Spinal cord (tissue), 10 donors: ENCODE measurements around the gene TMIGD3. TPM values are rescaled to one million over a fixed set of nuclear protein-coding genes. Genes with fewer than 3 reads are reported as not detected.
"Not testable (repeated sequence)": the region's sequence is repeated elsewhere in the genome, so short reads cannot be mapped to it uniquely, and the experiment has no call there.

Experiments used
- DNase-seq, 6 donors: peaks; one replicate each; pipeline versions ENCODE4 v3.0.0 to v3.0.0-alpha.2; 2013 to 2015; ENCODE audit warnings: low spot score in 6 of 6, low read depth in 4 of 6
- H3K27ac ChIP-seq: one replicate; pipeline ENCODE4 v1.5.1; 2013; ENCODE audit warnings: low read depth, low read length, control low read depth
- H3K27me3 ChIP-seq: one replicate; pipeline ENCODE4 v1.6.1; 2013; ENCODE audit warnings: low read length; ENCODE audit not compliant: control insufficient read depth, insufficient read depth
- H3K36me3 ChIP-seq: one replicate; pipeline ENCODE4 v1.6.1; 2013; ENCODE audit warnings: low read length; ENCODE audit not compliant: control insufficient read depth, insufficient read depth
- H3K4me1 ChIP-seq: one replicate; pipeline ENCODE4 v1.6.1; 2013; ENCODE audit warnings: low read length; ENCODE audit not compliant: control insufficient read depth, insufficient read depth
- H3K4me3 ChIP-seq: one replicate; pipeline ENCODE4 v1.5.1; 2013; ENCODE audit warnings: low read depth, low read length, control low read depth
- H3K9me3 ChIP-seq: one replicate; pipeline ENCODE4 v1.6.1; 2013; ENCODE audit warnings: low read length; ENCODE audit not compliant: control insufficient read depth, insufficient read depth
- WGBS: methylation state at CpG from one replicate; pipeline ENCODE4 v1.1.5; 2013; ENCODE audit warnings: missing lambda C conversion rate; ENCODE audit not compliant: insufficient coverage; 5-methylcytosine and 5-hydroxymethylcytosine counted together
- long read RNA-seq, 4 donors: transcript quantifications; one replicate each; lab custom pipeline, GENCODE V29; 2026
- polyA plus RNA-seq, 2 donors: library from polyadenylated mRNA; unstranded; fragments of 120-200 nt; gene quantifications; one replicate each; pipeline ENCODE4 v1.2.1, GENCODE V29; 2013; ENCODE audit not compliant: insufficient read length in 2 of 2
- total RNA-seq, 2 donors: library from RNA; depleted of rRNA in 1 of 2; stranded (reverse); fragments of 120-200 nt in 1 of 2; fragments of >200 nt in 1 of 2; gene quantifications; one replicate each; pipeline versions ENCODE4 v1.2.3 to v1.2.4, GENCODE V29; 2013 to 2014
- donor health status: healthy.

TMIGD3 gene
- total RNA-seq: 1 to 10 TPM; 2.4 to 9.5 TPM
- 1 to 10 TPM; 5.8 to 6.0 TPM for polyA plus RNA-seq
- long read RNA-seq, donor 1: 0 reads
- long read RNA-seq, donor 2: 0 reads
- long read RNA-seq, donor 3: 0 reads
- long read RNA-seq, donor 4: 0 reads

DNA sequence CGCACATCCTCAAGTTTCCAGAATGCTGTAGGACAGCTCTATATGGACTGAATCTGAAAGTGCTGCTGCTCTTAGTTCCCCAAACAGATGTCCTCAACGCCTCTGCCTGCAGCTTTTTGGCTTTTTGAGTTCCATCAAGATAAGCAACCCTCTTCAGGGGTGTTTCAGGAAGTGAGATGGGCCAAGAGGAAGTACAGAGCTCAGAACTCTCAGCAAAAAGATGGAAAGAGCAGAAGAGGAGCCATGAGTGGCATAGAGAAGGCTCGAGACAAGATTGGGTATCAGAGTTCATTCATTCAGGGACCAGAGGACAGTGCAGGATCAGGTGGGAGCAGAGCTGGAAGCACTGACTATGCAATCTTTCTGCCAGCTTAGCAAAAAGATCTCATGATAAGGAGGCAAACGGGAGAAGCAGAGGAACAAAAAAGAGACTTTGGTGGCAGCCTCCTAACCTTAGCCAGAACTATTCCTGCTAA is at the start of gene TMIGD3, which contains the start of gene ADORA3:
TMIGD3 (minus strand) TSS at position 49 of the 476 bp plus-strand sequence. CDS start 279 bp downstream, outside the sequence.
ADORA3 (minus strand) TSS at position 49 of the 476 bp plus-strand sequence. CDS start 279 bp downstream, outside the sequence.
- no peak within 1 kb of the TSS for H3K4me3 ChIP-seq
- no peaks in the 10 kb centered on the region for H3K27me3 ChIP-seq
- peaks cover 16% of the 10 kb centered on the region for H3K4me1 ChIP-seq
- DNase-seq: no peak
- no peaks in the 10 kb centered on the region for H3K9me3 ChIP-seq
- WGBS: 74% methylated on average over 4 of the region's 4 CpGs
- no peaks in the 10 kb centered on the region for H3K36me3 ChIP-seq
- H3K27ac ChIP-seq: no peak within 1 kb of the TSS

DNA sequence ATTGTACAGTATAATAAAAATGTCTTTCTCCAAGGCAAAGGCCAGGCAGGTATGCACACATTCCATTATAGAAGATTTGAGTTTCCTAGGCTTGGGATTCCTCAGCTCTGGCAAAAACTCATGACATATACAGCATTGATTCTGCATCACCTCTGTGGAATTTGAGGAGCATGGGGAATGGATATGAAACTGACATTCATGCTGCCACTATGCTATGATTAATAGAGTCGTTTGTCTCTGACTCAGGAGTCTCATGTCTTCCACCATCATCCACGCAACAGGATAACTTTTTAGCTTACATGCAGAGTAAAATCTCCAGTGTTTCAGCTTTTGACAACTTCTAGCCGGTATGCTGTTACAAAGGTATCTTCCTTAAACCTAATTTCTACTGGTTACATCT is 49.8 kb upstream of the TMIGD3 start:
- no peaks in the 10 kb centered on the region for H3K27me3 ChIP-seq
- no peaks in the 10 kb centered on the region for H3K9me3 ChIP-seq
- DNase-seq: no peak
- no peaks in the 10 kb centered on the region for H3K36me3 ChIP-seq
- 100% methylated on average over 3 of the region's 3 CpGs for WGBS
- no peak overlapping the region for H3K27ac ChIP-seq
- no peaks in the 10 kb centered on the region for H3K4me1 ChIP-seq
- no peak overlapping the region for H3K4me3 ChIP-seq

DNA sequence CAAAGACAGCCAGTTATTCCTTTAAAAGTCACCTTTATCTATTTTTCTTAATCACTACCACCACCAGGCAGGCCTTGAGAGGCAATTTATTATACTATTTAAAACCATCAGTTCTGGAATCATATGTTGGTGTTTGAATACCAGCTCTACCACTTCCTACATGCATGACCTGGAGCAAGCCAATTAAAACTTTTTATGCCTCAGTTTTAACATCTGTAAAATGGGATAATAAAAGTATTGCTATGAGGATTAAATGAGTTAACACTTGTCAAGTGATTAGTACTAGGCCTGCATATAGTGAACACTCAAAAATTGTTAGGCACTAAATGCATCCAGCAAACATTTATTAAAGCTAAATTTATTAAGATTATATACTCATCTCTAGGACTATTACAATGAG is 49.2 kb upstream of the TMIGD3 start:
- H3K36me3 ChIP-seq: no peaks in the 10 kb centered on the region
- no peaks in the 10 kb centered on the region for H3K4me1 ChIP-seq
- DNase-seq: no peak
- H3K9me3 ChIP-seq: no peaks in the 10 kb centered on the region
- no peak overlapping the region for H3K4me3 ChIP-seq
- no peak overlapping the region for H3K27ac ChIP-seq
- H3K27me3 ChIP-seq: no peaks in the 10 kb centered on the region

DNA sequence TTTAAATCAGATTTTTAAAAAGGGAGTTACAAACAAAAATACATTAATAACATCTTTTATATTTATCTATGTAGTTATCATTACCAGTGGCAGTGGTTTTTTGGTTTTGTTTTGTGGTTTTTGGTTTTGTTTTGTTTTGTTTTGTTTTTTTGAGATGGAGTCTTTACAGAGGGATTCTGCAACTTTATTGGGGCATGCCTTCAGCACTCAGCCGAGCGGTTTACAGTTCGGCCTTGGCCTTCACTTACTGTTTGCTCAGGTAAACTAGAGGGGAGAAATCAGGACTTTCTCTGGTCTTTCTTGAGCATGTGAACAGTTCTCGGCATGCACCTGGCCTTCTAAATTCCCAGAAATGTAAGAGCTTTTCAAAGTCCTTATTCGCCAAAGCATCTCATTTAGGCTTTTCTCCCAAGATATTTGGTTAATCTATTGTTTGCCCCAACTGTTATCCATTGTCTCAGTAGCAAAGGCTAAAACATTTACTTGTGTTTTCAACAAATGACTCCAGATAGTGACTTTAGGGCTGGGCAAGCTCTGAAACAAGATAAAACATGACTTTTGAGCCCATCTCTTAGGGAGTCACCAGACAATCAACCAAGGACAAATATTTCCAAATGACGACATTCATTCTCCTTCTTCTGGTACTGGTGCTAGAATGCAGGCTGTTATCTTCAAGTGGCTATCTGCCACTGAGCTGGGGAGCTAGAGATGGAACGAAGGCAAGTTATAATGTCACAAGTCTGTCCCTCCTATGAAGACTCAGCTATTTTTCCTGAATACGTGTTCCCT is 48.4 kb upstream of the TMIGD3 start:
- no peak overlapping the region for H3K27ac ChIP-seq
- H3K36me3 ChIP-seq: no peaks in the 10 kb centered on the region
- 91% methylated on average over 7 of the region's 8 CpGs for WGBS
- no peak overlapping the region for H3K4me3 ChIP-seq
- no peaks in the 10 kb centered on the region for H3K4me1 ChIP-seq
- no peaks in the 10 kb centered on the region for H3K9me3 ChIP-seq
- no peaks in the 10 kb centered on the region for H3K27me3 ChIP-seq
- DNase-seq: no peak

DNA sequence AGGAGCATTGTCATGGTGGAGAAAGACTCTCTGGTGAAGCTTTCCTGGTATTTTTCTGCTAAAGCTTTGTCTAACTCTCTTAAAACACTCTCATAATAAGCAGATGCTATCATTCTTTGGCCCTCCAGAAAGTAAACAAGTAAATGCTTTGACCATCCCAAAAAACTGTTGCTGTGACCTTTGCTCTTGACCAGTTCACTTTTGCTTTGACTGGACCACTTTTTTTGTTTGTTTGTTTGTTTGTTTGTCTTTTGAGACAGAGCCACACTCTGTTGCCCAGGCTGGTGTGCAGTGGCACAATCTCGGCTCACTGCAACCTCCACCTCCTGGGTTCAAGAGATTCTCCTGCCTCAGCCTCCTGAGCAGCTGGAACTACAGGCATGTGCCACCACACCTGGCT is 44.4 kb upstream of the TMIGD3 start:
- H3K4me1 ChIP-seq, DNase-seq, H3K27me3 ChIP-seq, H3K36me3 ChIP-seq, H3K9me3 ChIP-seq, H3K4me3 ChIP-seq, H3K27ac ChIP-seq: not testable (repeated sequence)
- WGBS: 78% methylated on average over 1 of the region's 1 CpG

DNA sequence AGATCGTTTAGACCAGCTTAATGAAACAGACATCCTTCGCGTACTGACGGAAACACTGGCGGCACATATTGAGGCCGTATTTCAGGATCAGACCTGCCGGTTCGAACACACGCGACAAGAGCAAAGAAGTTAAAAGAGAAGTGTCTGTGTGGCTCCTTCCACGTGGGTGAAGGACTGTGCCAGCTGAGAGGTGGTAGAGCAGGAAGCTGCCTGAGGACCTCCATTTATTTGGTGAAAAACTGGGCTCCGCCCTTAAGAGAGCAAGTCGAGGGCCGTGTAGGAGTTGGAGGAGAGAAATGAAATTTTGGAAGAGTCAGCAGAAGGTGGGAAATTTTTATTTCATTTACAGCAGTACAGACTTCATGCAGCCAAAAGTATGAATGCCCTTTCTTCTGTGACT is 38.8 kb upstream of the TMIGD3 start:
- Histone ChIP-seq H3K4me1 (no peaks in the 10 kb centered on the region), H3K9me3 (no peaks in the 10 kb centered on the region), H3K4me3 (no peak overlapping the region), H3K27me3 (no peaks in the 10 kb centered on the region), H3K27ac (no peak overlapping the region), H3K36me3 (no peaks in the 10 kb centered on the region)
- WGBS: 73% methylated on average over 11 of the region's 14 CpGs
- DNase-seq: no peak

DNA sequence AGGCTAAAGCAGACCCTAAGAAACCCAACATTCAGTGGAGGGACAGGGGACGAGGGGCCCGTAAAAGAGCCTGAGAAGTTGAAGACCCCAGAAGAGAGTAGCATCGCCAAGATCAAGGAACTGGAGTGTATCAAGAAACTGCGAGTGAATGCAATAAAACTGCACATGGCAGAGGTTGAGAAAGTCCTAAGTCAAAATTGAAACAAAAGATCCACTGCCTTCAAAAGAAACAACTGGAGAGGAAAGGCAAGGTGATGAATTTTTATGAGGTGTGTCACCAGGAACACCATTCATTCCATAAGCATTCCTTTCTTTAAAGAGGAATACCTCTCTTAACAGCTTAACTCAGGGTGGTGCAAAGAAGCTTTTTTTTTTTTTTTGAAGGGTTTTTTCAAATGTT is 38.3 kb upstream of the TMIGD3 start:
- no peak overlapping the region for H3K4me3 ChIP-seq
- DNase-seq: no peak
- H3K27me3 ChIP-seq: no peaks in the 10 kb centered on the region
- WGBS: 76% methylated on average over 3 of the region's 4 CpGs
- H3K9me3 ChIP-seq: no peaks in the 10 kb centered on the region
- no peaks in the 10 kb centered on the region for H3K4me1 ChIP-seq
- H3K36me3 ChIP-seq: no peaks in the 10 kb centered on the region
- no peak overlapping the region for H3K27ac ChIP-seq

DNA sequence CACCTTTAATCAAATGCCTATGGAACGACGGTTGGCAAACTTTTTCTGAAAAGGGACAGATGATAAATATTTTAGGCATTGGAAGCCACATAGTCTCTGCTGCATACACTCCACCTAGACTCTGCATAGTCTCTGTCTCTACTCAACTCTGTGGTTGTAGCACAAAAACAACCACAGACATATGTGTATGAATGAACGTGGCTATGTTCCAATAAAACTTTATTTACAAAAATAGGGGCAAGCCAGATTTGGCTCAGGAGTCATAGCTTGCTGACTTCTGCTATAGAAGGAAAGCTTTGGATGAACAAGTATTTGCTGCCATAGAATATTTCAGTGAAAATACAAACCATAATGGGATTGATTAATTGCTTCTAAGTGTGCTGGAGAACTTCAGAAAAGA is 37.5 kb upstream of the TMIGD3 start:
- no peak overlapping the region for H3K27ac ChIP-seq
- no peaks in the 10 kb centered on the region for H3K9me3 ChIP-seq
- no CpG with 5 or more reads among the region's 3 CpGs for whole genome bisulfite sequencing
- no peaks in the 10 kb centered on the region for H3K36me3 ChIP-seq
- no peaks in the 10 kb centered on the region for H3K4me1 ChIP-seq
- DNase-seq: no peak
- no peaks in the 10 kb centered on the region for H3K27me3 ChIP-seq
- H3K4me3 ChIP-seq: no peak overlapping the region

DNA sequence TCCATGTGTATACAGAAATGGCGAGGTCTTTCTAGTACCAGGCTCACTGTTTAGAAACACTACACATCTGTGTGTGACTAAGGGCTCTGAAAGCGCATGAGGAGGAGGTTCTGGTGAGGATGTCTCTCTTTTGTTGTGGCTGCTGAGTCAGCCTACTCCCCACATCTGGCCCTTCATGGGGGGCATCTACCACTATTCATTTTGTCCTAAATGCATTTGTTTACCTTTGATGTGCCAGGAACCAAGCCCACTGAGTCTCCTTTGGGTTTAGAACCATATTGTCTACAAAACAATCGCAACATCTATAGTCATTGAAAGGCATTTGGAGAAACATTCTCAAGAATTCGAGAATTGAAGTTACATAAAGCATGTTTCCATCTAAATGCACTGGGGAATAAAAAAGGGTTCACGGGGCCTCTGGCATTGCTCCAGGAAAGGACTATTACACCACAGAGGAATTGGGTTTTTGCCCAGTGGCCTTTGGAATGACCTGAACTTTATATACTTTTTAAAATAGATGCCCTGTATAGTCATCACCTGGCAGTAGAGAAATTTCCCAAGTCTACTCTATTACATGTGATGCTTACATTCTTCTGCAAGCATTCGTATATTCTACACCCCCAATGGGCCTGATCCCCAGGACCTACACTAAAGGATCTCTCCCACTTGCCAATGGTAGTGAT is 35.1 kb upstream of the TMIGD3 start:
- Histone ChIP-seq H3K9me3 (no peaks in the 10 kb centered on the region), H3K4me3 (no peak overlapping the region), H3K27ac (no peak overlapping the region), H3K27me3 (no peaks in the 10 kb centered on the region), H3K4me1 (no peaks in the 10 kb centered on the region), H3K36me3 (no peaks in the 10 kb centered on the region)
- WGBS: 92% methylated on average over 2 of the region's 6 CpGs
- DNase-seq: no peak
